Astrocyte (in vitro differentiated cells and primary cell): Measurements from ENCODE around the gene ACTN1. TPM values are rescaled to one million over a fixed set of nuclear protein-coding genes. Genes with fewer than 3 reads are reported as not detected.

Experiments used
- DNase-seq: peaks from one replicate; pipeline ENCODE4 v3.0.0-alpha.2; 2010; ENCODE audit warnings: low read depth
- FAIRE-seq: peaks from 2 replicates; lab custom pipeline; 2011; peaks lifted over from hg19 to GRCh38; lab: Jason Lieb, UNC
- H2AFZ ChIP-seq: 2 replicates; pipeline ENCODE4 v1.6.0; 2012; ENCODE audit warnings: low read depth, low read length, inconsistent platforms
- H3K27ac ChIP-seq: 2 replicates; pipeline ENCODE4 v1.5.1; 2011; ENCODE audit warnings: low read depth, low read length, inconsistent platforms
- H3K27me3 ChIP-seq: 2 replicates; pipeline ENCODE4 v1.6.0; 2011; ENCODE audit warnings: low read length, inconsistent platforms; ENCODE audit not compliant: insufficient read depth
- H3K36me3 ChIP-seq: 2 replicates; pipeline ENCODE4 v1.5.1; 2011; ENCODE audit warnings: low read length, inconsistent platforms; ENCODE audit not compliant: insufficient read depth
- H3K4me1 ChIP-seq: 2 replicates; pipeline ENCODE4 v1.5.1; 2011; ENCODE audit warnings: low read length, inconsistent platforms; ENCODE audit not compliant: insufficient read depth
- H3K4me2 ChIP-seq: 2 replicates; pipeline ENCODE4 v1.6.0; 2012; ENCODE audit warnings: low read length, inconsistent platforms
- H3K4me3 ChIP-seq: 2 replicates; pipeline ENCODE4 v1.5.1; 2011; ENCODE audit warnings: low read depth, mild to moderate bottlenecking, low read length, inconsistent platforms; ENCODE audit not compliant: insufficient read depth
- H3K79me2 ChIP-seq: 2 replicates; pipeline ENCODE4 v1.6.0; 2012; ENCODE audit warnings: mild to moderate bottlenecking, low read length, inconsistent platforms; ENCODE audit not compliant: insufficient read depth
- H3K9ac ChIP-seq: 2 replicates; pipeline ENCODE4 v1.6.0; 2012; ENCODE audit warnings: mild to moderate bottlenecking, low read length, inconsistent platforms
- H3K9me3 ChIP-seq: 2 replicates; pipeline ENCODE4 v1.5.1; 2012; ENCODE audit warnings: low read depth, mild to moderate bottlenecking, low read length, inconsistent platforms; ENCODE audit not compliant: insufficient read depth
- H4K20me1 ChIP-seq: 2 replicates; pipeline ENCODE4 v1.6.0; 2012; ENCODE audit warnings: low read length, inconsistent platforms; ENCODE audit not compliant: insufficient read depth
- H3K27ac Mint-ChIP-seq: one replicate; pipeline ENCODE4 v1.8.0; 2021; ENCODE audit warnings: mild to moderate bottlenecking, mixed read lengths; ENCODE audit not compliant: unreplicated experiment
- H3K27me3 Mint-ChIP-seq: one replicate; pipeline ENCODE4 v1.8.0; 2021; ENCODE audit warnings: low read depth, mixed read lengths; ENCODE audit not compliant: unreplicated experiment
- H3K36me3 Mint-ChIP-seq: one replicate; pipeline ENCODE4 v1.8.0; 2021; ENCODE audit warnings: low read depth, mixed read lengths; ENCODE audit not compliant: unreplicated experiment
- H3K4me1 Mint-ChIP-seq: one replicate; pipeline ENCODE4 v1.8.0; 2021; ENCODE audit warnings: low read depth, mixed read lengths; ENCODE audit not compliant: unreplicated experiment
- H3K4me3 Mint-ChIP-seq: one replicate; pipeline ENCODE4 v1.8.0; 2021; ENCODE audit warnings: mild to moderate bottlenecking, moderate library complexity, mixed read lengths; ENCODE audit not compliant: unreplicated experiment
- H3K9me3 Mint-ChIP-seq: one replicate; pipeline ENCODE4 v1.8.0; 2021; ENCODE audit warnings: mild to moderate bottlenecking, mixed read lengths; ENCODE audit not compliant: unreplicated experiment
- EZH2 ChIP-seq: IDR thresholded peaks from 2 replicates; pipeline ENCODE4 v1.6.1; 2012; ENCODE audit warnings: mild to moderate bottlenecking, low read length, inconsistent platforms; ENCODE audit not compliant: insufficient read depth
- total RNA-seq: library from RNA; stranded (reverse); gene quantifications from 2 replicates; pipeline ENCODE4 v1.2.1, GENCODE V29; 2021
- TF ChIP-seq, protein P1 (sequence below): IDR thresholded peaks from 2 replicates; pipeline ENCODE4 v1.5.1; 2011; ENCODE audit warnings: low read depth, mild to moderate bottlenecking, inconsistent platforms, low read length, moderate library complexity; ENCODE audit not compliant: insufficient read depth

Gene ACTN1
- total RNA-seq, 1 donor from 2014 or later = 1,163 TPM

DNA sequence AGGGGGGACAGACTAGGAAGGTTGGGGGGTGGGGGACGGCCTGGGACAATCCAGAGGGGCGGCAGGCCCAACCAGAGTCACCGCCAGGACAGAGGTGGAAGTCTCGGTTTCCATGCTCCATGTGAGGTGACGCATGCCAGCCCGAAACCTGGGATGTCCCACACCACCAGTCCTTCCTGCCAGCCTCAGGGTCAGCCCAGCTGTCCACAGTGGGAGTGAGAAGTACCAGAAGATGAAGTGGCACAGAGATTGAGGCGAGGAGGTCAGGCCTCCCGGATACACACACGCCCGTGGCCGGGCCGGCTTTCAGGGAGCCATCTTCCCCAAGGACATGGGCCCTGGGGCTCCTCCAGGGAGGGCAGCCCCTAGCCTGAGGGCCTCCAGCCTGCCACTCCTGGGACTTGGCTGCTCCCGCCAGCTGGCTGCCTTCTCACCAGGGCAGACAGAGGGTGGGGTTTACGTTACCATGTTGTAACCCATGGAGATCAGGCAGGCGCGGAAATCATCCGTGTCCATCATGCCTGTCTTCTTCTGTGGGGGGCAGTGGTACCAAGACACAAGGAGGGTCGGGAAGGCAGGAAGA lies 101.0 kb downstream of the ACTN1 start:
- Histone ChIP-seq H3K4me3 (no peak overlapping the region), H4K20me1 (peaks cover 96% of the 10 kb centered on the region), H3K36me3 (peaks cover 94% of the 10 kb centered on the region), H3K79me2 (peaks cover 76% of the 10 kb centered on the region), H3K27ac (no peak overlapping the region), H2AFZ (no peak overlapping the region), H3K4me2 (no peak overlapping the region), H3K4me1 (no peaks in the 10 kb centered on the region), H3K9ac (no peak overlapping the region), H3K9me3 (no peaks in the 10 kb centered on the region), H3K27me3 (no peaks in the 10 kb centered on the region)
- Mint-ChIP-seq H3K36me3 (peaks cover 38% of the 10 kb centered on the region), H3K4me1 (peaks cover 9% of the 10 kb centered on the region), H3K9me3 (peaks cover 2% of the 10 kb centered on the region), H3K4me3 (no peak overlapping the region), H3K27ac (no peak overlapping the region), H3K27me3 (no peaks in the 10 kb centered on the region)
- DNase-seq (no peak), FAIRE-seq (no peak)
- TF ChIP-seq, protein P1, sequence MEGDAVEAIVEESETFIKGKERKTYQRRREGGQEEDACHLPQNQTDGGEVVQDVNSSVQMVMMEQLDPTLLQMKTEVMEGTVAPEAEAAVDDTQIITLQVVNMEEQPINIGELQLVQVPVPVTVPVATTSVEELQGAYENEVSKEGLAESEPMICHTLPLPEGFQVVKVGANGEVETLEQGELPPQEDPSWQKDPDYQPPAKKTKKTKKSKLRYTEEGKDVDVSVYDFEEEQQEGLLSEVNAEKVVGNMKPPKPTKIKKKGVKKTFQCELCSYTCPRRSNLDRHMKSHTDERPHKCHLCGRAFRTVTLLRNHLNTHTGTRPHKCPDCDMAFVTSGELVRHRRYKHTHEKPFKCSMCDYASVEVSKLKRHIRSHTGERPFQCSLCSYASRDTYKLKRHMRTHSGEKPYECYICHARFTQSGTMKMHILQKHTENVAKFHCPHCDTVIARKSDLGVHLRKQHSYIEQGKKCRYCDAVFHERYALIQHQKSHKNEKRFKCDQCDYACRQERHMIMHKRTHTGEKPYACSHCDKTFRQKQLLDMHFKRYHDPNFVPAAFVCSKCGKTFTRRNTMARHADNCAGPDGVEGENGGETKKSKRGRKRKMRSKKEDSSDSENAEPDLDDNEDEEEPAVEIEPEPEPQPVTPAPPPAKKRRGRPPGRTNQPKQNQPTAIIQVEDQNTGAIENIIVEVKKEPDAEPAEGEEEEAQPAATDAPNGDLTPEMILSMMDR = no peak
- TF ChIP-seq EZH2 = no peak

DNA sequence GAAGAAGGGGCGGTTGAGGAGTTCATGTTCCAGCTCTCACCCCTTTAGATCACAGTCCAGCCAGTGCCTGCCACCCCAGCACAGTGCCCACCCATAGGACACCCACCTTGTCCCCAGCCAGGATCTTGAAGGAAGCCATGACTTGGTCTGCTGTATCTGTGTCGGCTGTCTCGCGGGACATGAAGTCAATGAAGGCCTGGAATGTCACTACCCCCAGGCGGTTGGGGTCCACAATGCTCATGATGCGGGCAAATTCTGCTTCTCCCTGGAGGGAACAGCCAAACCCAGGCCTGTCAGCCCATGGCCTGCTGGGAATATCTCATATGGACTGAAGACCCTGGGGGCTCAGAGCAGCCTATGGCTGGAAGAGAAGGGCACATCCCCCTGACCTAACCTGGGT lies 102.1 kb downstream of the ACTN1 start:
- H3K36me3 Mint-ChIP-seq = peaks cover 41% of the 10 kb centered on the region
- no peak for DNase-seq
- H3K4me1 ChIP-seq = no peaks in the 10 kb centered on the region
- no peak overlapping the region for H2AFZ ChIP-seq
- H3K27ac Mint-ChIP-seq = no peak overlapping the region
- H3K9me3 ChIP-seq = no peaks in the 10 kb centered on the region
- no peak overlapping the region for H3K4me3 Mint-ChIP-seq
- no peak for FAIRE-seq
- H3K9ac ChIP-seq = no peak overlapping the region
- H3K4me2 ChIP-seq = no peak overlapping the region
- H3K4me1 Mint-ChIP-seq = peaks cover 9% of the 10 kb centered on the region
- H3K79me2 ChIP-seq = peaks cover 71% of the 10 kb centered on the region
- H3K36me3 ChIP-seq = peaks cover 94% of the 10 kb centered on the region
- H3K27ac ChIP-seq = no peak overlapping the region
- no peak overlapping the region for H3K4me3 ChIP-seq
- H3K27me3 ChIP-seq = no peaks in the 10 kb centered on the region
- TF ChIP-seq, protein P1 = no peak
- TF ChIP-seq EZH2 = no peak
- peaks cover 96% of the 10 kb centered on the region for H4K20me1 ChIP-seq
- H3K27me3 Mint-ChIP-seq = no peaks in the 10 kb centered on the region
- peaks cover 2% of the 10 kb centered on the region for H3K9me3 Mint-ChIP-seq

DNA sequence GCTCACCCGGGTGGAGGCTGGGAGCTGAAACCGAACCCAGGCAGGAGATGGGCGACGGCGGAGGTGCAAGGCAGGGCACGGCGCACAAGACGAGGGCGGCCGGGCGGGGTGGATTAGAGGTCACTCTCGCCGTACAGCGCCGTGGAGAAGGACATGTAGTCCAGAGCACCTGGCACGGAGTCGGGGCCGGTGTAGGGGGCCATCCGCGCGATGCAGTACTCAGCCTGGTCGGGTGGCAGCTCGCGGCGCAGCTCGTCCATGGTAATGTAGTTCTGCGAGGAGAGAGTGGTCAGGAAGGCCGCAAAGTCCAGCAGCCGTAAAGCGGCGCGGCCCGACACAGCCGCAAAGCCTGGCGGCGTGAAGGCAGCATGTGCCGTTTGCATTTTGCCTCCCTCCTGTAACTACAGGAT lies 104.4 kb downstream of the ACTN1 start:
- H3K79me2 ChIP-seq = peaks cover 57% of the 10 kb centered on the region
- H3K4me3 ChIP-seq = no peak overlapping the region
- no peak overlapping the region for H3K9ac ChIP-seq
- H3K4me1 ChIP-seq = no peaks in the 10 kb centered on the region
- Mint-ChIP-seq H3K4me3 (no peak overlapping the region), H3K27ac (peak overlapping the region; percentile 16), H3K36me3 (peaks cover 46% of the 10 kb centered on the region), H3K4me1 (peaks cover 2% of the 10 kb centered on the region), H3K27me3 (no peaks in the 10 kb centered on the region), H3K9me3 (peaks cover 3% of the 10 kb centered on the region)
- FAIRE-seq (no peak), DNase-seq (no peak)
- H4K20me1 ChIP-seq = peaks cover 91% of the 10 kb centered on the region
- TF ChIP-seq EZH2 = no peak
- TF ChIP-seq, protein P1 = no peak
- H3K9me3 ChIP-seq = no peaks in the 10 kb centered on the region
- H3K4me2 ChIP-seq = no peak overlapping the region
- peaks cover 89% of the 10 kb centered on the region for H3K36me3 ChIP-seq
- no peaks in the 10 kb centered on the region for H3K27me3 ChIP-seq
- no peak overlapping the region for H2AFZ ChIP-seq
- no peak overlapping the region for H3K27ac ChIP-seq
